A549 (cell line): ENCODE measurements around the gene RPS8. TPM values are rescaled to one million over a fixed set of nuclear protein-coding genes. Genes with fewer than 3 reads are reported as not detected.
"Not testable (repeated sequence)": the region's sequence is repeated elsewhere in the genome, so short reads cannot be mapped to it uniquely, and the experiment has no call there.

Source experiments
- ATAC-seq, 2 experiments: fragments of 200-7000 bp in 1 of 2; fragments of >200 bp in 1 of 2; cut with Nextera tagmentation in 1 of 2; cut with Tn5 transposase in 1 of 2; 3 replicates each; pipeline versions ENCODE4 v1.8.0 to v1.9.1; 2018 to 2020; ENCODE audit warnings: mild to moderate bottlenecking in 1 of 2, moderate library complexity in 1 of 2
- CTCF ChIA-PET: fragments of 300-600 bp; sonication (Branson Sonifier 250); formaldehyde crosslinking; extraction: SDS; loops from one replicate; lab custom pipeline; 2021; ENCODE audit warnings: antibody characterized with exemption, inconsistent platforms; lab: Yijun Ruan, JAX
- POLR2A ChIA-PET: fragments of 350-600 bp; formaldehyde crosslinking; extraction: SDS; loops from one replicate; lab custom pipeline; 2021; ENCODE audit warnings: antibody characterized with exemption, inconsistent platforms; lab: Yijun Ruan, JAX
- DNase-seq, 2 experiments: peaks; one replicate each; pipeline versions ENCODE4 v3.0.0 to v3.0.0-alpha.2; 2011 to 2016; ENCODE audit warnings: low read depth in 1 of 2, low spot score in 1 of 2
- FAIRE-seq: peaks from 2 replicates; lab custom pipeline; 2011; peaks lifted over from hg19 to GRCh38; lab: Jason Lieb, UNC
- H3K27ac ChIP-seq, 2 experiments: fragments of >200 bp; sonication (Bioruptor Twin); formaldehyde crosslinking; 3 replicates each; pipeline ENCODE4 v1.5.1; 2016 to 2017
- H3K4me1 ChIP-seq: fragments of >200 bp; sonication (Bioruptor Twin); formaldehyde crosslinking; 3 replicates; pipeline ENCODE4 v1.6.1; 2016
- H3K4me2 ChIP-seq: fragments of >200 bp; sonication (Bioruptor Twin); formaldehyde crosslinking; 3 replicates; pipeline ENCODE4 v1.6.1; 2016
- H3K4me3 ChIP-seq: fragments of >200 bp; sonication (Bioruptor Twin); formaldehyde crosslinking; 3 replicates; pipeline ENCODE4 v1.5.1; 2016
- H3K9me3 ChIP-seq: fragments of >200 bp; sonication (Bioruptor Twin); formaldehyde crosslinking; 3 replicates; pipeline ENCODE4 v1.6.1; 2016
- BHLHE40 ChIP-seq: IDR thresholded peaks from 2 replicates; pipeline ENCODE4 v1.6.1; 2012; ENCODE audit warnings: low read depth, low read length, inconsistent platforms
- CEBPB ChIP-seq, 2 experiments: fragments of >200 bp in 1 of 2; sonication (Bioruptor Twin) in 1 of 2; formaldehyde crosslinking in 1 of 2; IDR thresholded peaks; 2 replicates each; pipeline ENCODE4 v1.6.1; 2012 to 2016
- FOSB ChIP-seq: fragments of 250-450 bp; sonication (Bioruptor Pico); IDR thresholded peaks from 2 replicates; pipeline ENCODE4 v1.5.0; 2020; ENCODE audit warnings: mild to moderate bottlenecking, moderate library complexity
- FOXS1 ChIP-seq: fragments of 250-450 bp; sonication (Bioruptor Pico); IDR thresholded peaks from 2 replicates; pipeline ENCODE4 v1.5.0; 2020; ENCODE audit warnings: mild to moderate bottlenecking, moderate library complexity
- HOXA7 ChIP-seq: fragments of 250-450 bp; sonication (Bioruptor Pico); IDR thresholded peaks from 2 replicates; pipeline ENCODE4 v1.5.0; 2020; ENCODE audit warnings: mild to moderate bottlenecking, moderate library complexity
- HOXB13 ChIP-seq: fragments of 250-450 bp; sonication (Bioruptor Pico); IDR thresholded peaks from 2 replicates; pipeline ENCODE4 v1.5.0; 2020; ENCODE audit warnings: low read depth, mild to moderate bottlenecking, moderate library complexity
- HOXB5 ChIP-seq: fragments of 250-450 bp; sonication (Bioruptor Pico); IDR thresholded peaks from 2 replicates; pipeline ENCODE4 v1.5.0; 2020; ENCODE audit warnings: mild to moderate bottlenecking, moderate library complexity
- JUNB ChIP-seq: fragments of >200 bp; sonication (Bioruptor Twin); formaldehyde crosslinking; IDR thresholded peaks from 2 replicates; pipeline ENCODE4 v1.6.1; 2016
- KDM1A ChIP-seq: fragments of 200-600 bp; sonication (generic); IDR thresholded peaks from 2 replicates; pipeline ENCODE4 v1.6.1; 2016; ENCODE audit warnings: low read depth, mild to moderate bottlenecking
- MAFK ChIP-seq: fragments of 450-650 bp; IDR thresholded peaks from 2 replicates; pipeline ENCODE4 v1.6.1; 2014; ENCODE audit not compliant: partially characterized antibody
- NPAS2 ChIP-seq: fragments of 250-450 bp; sonication (Bioruptor Pico); IDR thresholded peaks from 2 replicates; pipeline ENCODE4 v1.8.0; 2022; ENCODE audit warnings: mild to moderate bottlenecking, moderate library complexity, borderline replicate concordance
- PHF8 ChIP-seq: fragments of 200-600 bp; sonication (generic); IDR thresholded peaks from 2 replicates; pipeline ENCODE4 v1.6.1; 2016; ENCODE audit warnings: low read depth, mild to moderate bottlenecking, antibody characterized with exemption, moderate library complexity, borderline replicate concordance
- POLR2A ChIP-seq: IDR thresholded peaks from 2 replicates; pipeline ENCODE4 v1.6.1; 2012; ENCODE audit warnings: mild to moderate bottlenecking, low read length
- POLR2AphosphoS2 ChIP-seq: conservative IDR thresholded peaks from 2 replicates; pipeline ENCODE4 v1.6.1; 2012; ENCODE audit warnings: low read length, improper control_type of control experiment, inconsistent platforms
- RAD21 ChIP-seq, 2 experiments: fragments of >200 bp in 1 of 2; sonication (Bioruptor Twin) in 1 of 2; formaldehyde crosslinking in 1 of 2; IDR thresholded peaks in 1 of 2; conservative IDR thresholded peaks in 1 of 2; 2 replicates in 1 of 2; 3 replicates in 1 of 2; pipeline ENCODE4 v1.6.1; 2012 to 2018; ENCODE audit warnings: inconsistent platforms in 1 of 2
- RCOR1 ChIP-seq: fragments of 150-350 bp; IDR thresholded peaks from 2 replicates; pipeline ENCODE4 v1.6.1; 2014; ENCODE audit warnings: antibody characterized with exemption, low read length, low read depth
- RNF2 ChIP-seq: fragments of 200-600 bp; sonication (generic); IDR thresholded peaks from 2 replicates; pipeline ENCODE4 v1.6.1; 2016; ENCODE audit warnings: low read depth, mild to moderate bottlenecking, antibody characterized with exemption, moderate library complexity, borderline replicate concordance
- TFCP2L1 ChIP-seq: fragments of 250-450 bp; sonication (Bioruptor Pico); IDR thresholded peaks from 2 replicates; pipeline ENCODE4 v1.5.0; 2021; ENCODE audit warnings: mild to moderate bottlenecking
- TP53 ChIP-seq: fragments of 250-450 bp; sonication (Bioruptor Pico); IDR thresholded peaks from 2 replicates; pipeline ENCODE4 v1.5.0; 2021; ENCODE audit warnings: mild to moderate bottlenecking, moderate library complexity
- ZC3H11A ChIP-seq: fragments of 450-650 bp; IDR thresholded peaks from 2 replicates; pipeline ENCODE4 v1.6.1; 2014; ENCODE audit warnings: antibody characterized with exemption, mild to moderate bottlenecking
- WGBS: methylation state at CpG from one replicate; pipeline ENCODE4 v1.1.6; 2017; ENCODE audit errors: missing lambda C conversion rate; 5-methylcytosine and 5-hydroxymethylcytosine counted together
- polyA plus RNA-seq, 4 experiments: library from polyadenylated mRNA; depleted of rRNA in 3 of 4; stranded (reverse); fragments of >200 nt; fragmentation: RNase III in 1 of 4; extraction: RNeasy Plus Mini Kit Qiagen cat#74134 plus additional on column Dnase treatment in 1 of 4; gene quantifications; 2 replicates in 3 of 4; 3 replicates in 1 of 4; pipeline ENCODE4 v1.2.3, GENCODE V29; 2011 to 2017
- TF ChIP-seq, protein P1 (sequence below): fragments of 150-350 bp; IDR thresholded peaks from 2 replicates; pipeline ENCODE4 v1.6.1; 2014; ENCODE audit warnings: low read depth, mild to moderate bottlenecking, low read length
- TF ChIP-seq, protein P2 (sequence below): IDR thresholded peaks from 2 replicates; pipeline ENCODE4 v1.6.1; 2012
- TF ChIP-seq, protein P3 (sequence below): fragments of >200 bp; sonication (Bioruptor Twin); formaldehyde crosslinking; IDR thresholded peaks from 3 replicates; pipeline ENCODE4 v1.6.1; 2016

RPS8 gene
- polyA plus RNA-seq, 2 of the 4 experiments (the other 2 are of a cell fraction) = 1,577 to 1,820 TPM

DNA sequence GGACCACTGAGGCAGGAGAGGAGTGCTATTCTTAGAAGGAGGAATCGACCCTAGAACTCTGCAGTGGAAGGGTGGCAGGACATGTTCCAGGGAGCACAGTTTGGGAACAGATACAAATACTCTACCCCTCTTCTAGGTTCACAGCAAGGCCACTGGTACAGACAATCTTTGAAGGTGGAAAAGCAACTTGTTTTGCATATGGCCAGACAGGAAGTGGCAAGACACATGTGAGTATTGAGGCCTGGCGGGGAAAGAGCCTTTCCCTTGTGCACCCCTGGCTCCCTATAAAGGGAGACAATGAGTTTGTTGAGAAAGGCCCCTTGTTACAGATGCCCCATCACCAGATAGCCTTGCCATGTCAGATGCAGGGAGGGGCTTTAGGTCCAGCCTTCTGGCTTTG lies 17.9 kb upstream of the RPS8 start:
- no peak for FAIRE-seq
- WGBS = 100% methylated on average over 2 of the region's 2 CpGs

DNA sequence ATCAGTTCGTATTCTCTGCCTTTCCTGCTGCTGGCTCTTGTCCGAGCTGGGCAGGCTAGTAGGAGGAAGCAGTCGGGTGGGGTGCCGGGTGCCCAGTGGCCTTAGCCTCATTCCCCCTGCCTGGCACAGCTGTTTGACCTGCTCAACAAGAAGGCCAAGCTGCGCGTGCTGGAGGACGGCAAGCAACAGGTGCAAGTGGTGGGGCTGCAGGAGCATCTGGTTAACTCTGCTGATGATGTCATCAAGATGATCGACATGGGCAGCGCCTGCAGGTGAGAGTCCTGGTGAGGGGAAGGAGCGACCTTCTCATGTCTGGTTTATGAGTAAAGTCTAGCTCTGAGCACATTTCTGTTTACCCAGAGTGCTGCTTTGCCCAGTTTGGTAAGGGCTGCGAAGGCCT lies 16.3 kb upstream of the RPS8 start:
- Histone ChIP-seq H3K4me1 (no peaks in the 10 kb centered on the region), H3K4me2 (no peak overlapping the region), H3K27ac (no peak overlapping the region), H3K9me3 (no peaks in the 10 kb centered on the region), H3K4me3 (no peak overlapping the region)
- WGBS = 88% methylated on average over 6 of the region's 11 CpGs
- CTCF ChIA-PET = interaction anchor here (1.9 kb wide), 1 partner anchor 9 kb away, joined by 5 read pairs; no protein-coding TSS in a partner anchor
- POLR2A ChIA-PET = no interaction called here
- DNase-seq (no peak), ATAC-seq (no peak), FAIRE-seq (no peak)
- TF ChIP-seq HOXB5 (CRISPR knock-in tag) = no peak
- no peak for TF ChIP-seq RAD21 (conservative IDR thresholded peaks at IDR 0.05 in 1 of 2, IDR thresholded peaks at IDR 0.05 in 1 of 2)
- TF ChIP-seq CEBPB (IDR thresholded peaks at IDR 0.05) = no peak
- TF ChIP-seq ZC3H11A = no peak
- no peak for TF ChIP-seq KDM1A
- TF ChIP-seq, protein P1, sequence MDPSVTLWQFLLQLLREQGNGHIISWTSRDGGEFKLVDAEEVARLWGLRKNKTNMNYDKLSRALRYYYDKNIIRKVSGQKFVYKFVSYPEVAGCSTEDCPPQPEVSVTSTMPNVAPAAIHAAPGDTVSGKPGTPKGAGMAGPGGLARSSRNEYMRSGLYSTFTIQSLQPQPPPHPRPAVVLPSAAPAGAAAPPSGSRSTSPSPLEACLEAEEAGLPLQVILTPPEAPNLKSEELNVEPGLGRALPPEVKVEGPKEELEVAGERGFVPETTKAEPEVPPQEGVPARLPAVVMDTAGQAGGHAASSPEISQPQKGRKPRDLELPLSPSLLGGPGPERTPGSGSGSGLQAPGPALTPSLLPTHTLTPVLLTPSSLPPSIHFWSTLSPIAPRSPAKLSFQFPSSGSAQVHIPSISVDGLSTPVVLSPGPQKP = no peak
- TF ChIP-seq PHF8 = no peak
- TF ChIP-seq JUNB = no peak
- no peak for TF ChIP-seq RNF2
- TF ChIP-seq POLR2AphosphoS2 = no peak
- no peak for TF ChIP-seq RCOR1
- TF ChIP-seq FOSB (CRISPR knock-in tag) = no peak
- TF ChIP-seq NPAS2 (CRISPR knock-in tag) = no peak
- TF ChIP-seq, protein P2, sequence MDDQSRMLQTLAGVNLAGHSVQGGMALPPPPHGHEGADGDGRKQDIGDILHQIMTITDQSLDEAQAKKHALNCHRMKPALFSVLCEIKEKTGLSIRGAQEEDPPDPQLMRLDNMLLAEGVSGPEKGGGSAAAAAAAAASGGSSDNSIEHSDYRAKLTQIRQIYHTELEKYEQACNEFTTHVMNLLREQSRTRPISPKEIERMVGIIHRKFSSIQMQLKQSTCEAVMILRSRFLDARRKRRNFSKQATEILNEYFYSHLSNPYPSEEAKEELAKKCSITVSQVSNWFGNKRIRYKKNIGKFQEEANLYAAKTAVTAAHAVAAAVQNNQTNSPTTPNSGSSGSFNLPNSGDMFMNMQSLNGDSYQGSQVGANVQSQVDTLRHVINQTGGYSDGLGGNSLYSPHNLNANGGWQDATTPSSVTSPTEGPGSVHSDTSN = no peak
- no peak for TF ChIP-seq HOXA7 (CRISPR knock-in tag)
- TF ChIP-seq BHLHE40 = no peak
- no peak for TF ChIP-seq POLR2A

More for the DNA sequence above, 17.9 kb upstream of the RPS8 start:
- TF ChIP-seq, protein P3, sequence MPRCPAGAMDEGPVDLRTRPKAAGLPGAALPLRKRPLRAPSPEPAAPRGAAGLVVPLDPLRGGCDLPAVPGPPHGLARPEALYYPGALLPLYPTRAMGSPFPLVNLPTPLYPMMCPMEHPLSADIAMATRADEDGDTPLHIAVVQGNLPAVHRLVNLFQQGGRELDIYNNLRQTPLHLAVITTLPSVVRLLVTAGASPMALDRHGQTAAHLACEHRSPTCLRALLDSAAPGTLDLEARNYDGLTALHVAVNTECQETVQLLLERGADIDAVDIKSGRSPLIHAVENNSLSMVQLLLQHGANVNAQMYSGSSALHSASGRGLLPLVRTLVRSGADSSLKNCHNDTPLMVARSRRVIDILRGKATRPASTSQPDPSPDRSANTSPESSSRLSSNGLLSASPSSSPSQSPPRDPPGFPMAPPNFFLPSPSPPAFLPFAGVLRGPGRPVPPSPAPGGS = no peak
- no peak for TF ChIP-seq TP53 (CRISPR knock-in tag)
- TF ChIP-seq TFCP2L1 (CRISPR knock-in tag) = no peak
- TF ChIP-seq HOXB13 = no peak
- CTCF ChIA-PET = no interaction called here
- H3K4me1 ChIP-seq = no peaks in the 10 kb centered on the region
- H3K4me2 ChIP-seq = no peak overlapping the region
- DNase-seq (no peak), ATAC-seq (no peak)
- H3K9me3 ChIP-seq = no peaks in the 10 kb centered on the region
- POLR2A ChIA-PET = no interaction called here
- no peak overlapping the region for H3K4me3 ChIP-seq
- H3K27ac ChIP-seq = no peak overlapping the region

DNA sequence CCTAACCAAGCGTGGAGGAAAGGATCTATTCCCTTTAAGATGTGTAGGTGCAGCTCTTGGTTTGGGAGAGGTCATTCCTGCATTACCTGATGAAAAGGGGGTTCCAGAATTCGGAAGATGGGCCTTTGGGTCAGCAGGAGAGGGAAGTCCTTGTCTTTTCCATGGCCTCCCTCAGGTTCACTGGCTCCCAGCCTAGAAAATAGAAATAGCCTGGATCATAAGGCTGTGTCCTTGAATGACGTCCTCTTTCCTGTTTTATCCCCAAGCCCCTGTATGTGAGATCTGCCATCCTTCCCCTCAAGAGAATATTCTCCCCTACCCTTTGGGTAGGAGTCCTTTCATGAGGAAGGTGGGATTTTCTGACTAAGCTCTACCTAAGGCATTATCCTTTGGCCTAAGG lies 14.5 kb upstream of the RPS8 start:
- no peaks in the 10 kb centered on the region for H3K9me3 ChIP-seq
- H3K4me2 ChIP-seq = no peak overlapping the region
- no peak for DNase-seq
- whole genome bisulfite sequencing = 86% methylated on average over 3 of the region's 3 CpGs
- no peak for FAIRE-seq
- no peak overlapping the region for H3K27ac ChIP-seq
- no peaks in the 10 kb centered on the region for H3K4me1 ChIP-seq
- no peak overlapping the region for H3K4me3 ChIP-seq
- no peak for ATAC-seq
- no peak for TF ChIP-seq FOXS1
- no peak for TF ChIP-seq MAFK
- TF ChIP-seq POLR2AphosphoS2 = no peak
- no peak for TF ChIP-seq RNF2
- TF ChIP-seq, protein P3 = no peak
- ChIA-PET POLR2A (no interaction called here), CTCF (interaction anchor here (1.0 to 1.7 kb wide), 5 partner anchors 12 to 31 kb away, joined by 3 to 6 read pairs (median 4); partner anchors contain the start of gene RNU5D-1)

DNA sequence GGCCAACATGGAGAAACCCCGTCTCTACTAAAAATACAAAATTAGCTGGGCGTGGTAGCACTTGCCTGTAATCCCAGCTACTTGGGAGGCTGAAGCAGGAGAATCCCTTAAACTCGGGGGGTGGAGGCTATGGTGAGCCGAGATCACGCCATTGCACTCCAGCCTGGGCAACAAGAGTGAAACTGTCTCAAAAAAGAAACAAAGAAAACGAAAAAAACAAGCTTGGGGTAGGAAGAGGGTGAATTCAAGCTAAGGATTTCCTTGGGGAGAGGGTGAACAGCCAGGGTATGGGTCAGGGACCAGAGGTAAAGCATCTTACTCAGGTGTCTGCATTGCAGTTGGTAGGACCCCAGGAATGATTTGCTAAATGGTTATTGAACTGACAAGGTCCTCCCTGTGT lies 8.9 kb upstream of the RPS8 start:
- H3K4me1 ChIP-seq, H3K9me3 ChIP-seq, ATAC-seq, H3K4me3 ChIP-seq, FAIRE-seq, DNase-seq, H3K27ac ChIP-seq, H3K4me2 ChIP-seq: not testable (repeated sequence)
- ChIA-PET CTCF (interaction anchor here (1.1 to 1.6 kb wide), 2 partner anchors 11 to 114 kb away, joined by 3 to 4 read pairs; no protein-coding TSS in a partner anchor), POLR2A (interaction anchor here (3.2 kb wide), 1 partner anchor 9 kb away, joined by 15 read pairs; the partner anchor contains the start of gene RPS8)
- 84% methylated on average over 5 of the region's 6 CpGs for WGBS
